HEK293 (cell line): Measurements from ENCODE around the gene UGT1A7.

ENCODE experiments used
- CTCF ChIA-PET: fragments of 350-600 bp; formaldehyde crosslinking; extraction: SDS; loops from one replicate; lab custom pipeline; 2021; ENCODE audit warnings: antibody characterized with exemption; lab: Yijun Ruan, JAX
- POLR2A ChIA-PET: fragments of 300-600 bp; formaldehyde crosslinking; extraction: SDS; loops from one replicate; lab custom pipeline; 2020; ENCODE audit warnings: antibody characterized with exemption, inconsistent platforms; lab: Yijun Ruan, JAX
- H3K27ac ChIP-seq: fragments of 200-500 bp; sonication (Bioruptor generic); 2 replicates; pipeline ENCODE4 v1.5.1; 2014; ENCODE audit warnings: low read depth, low read length, control low read depth, inconsistent platforms; ENCODE audit errors: extremely low read depth
- H3K36me3 ChIP-seq, 2 experiments: fragments of 200-500 bp in 1 of 2; sonication (Bioruptor generic) in 1 of 2; 1 replicate in 1 of 2; 2 replicates in 1 of 2; pipeline ENCODE4 v1.5.1; 2014 to 2017; ENCODE audit warnings: inconsistent platforms in 2 of 2, low read length in 2 of 2; ENCODE audit not compliant: control insufficient read depth in 2 of 2, insufficient read depth in 1 of 2
- H3K4me1 ChIP-seq: fragments of 200-500 bp; sonication (Bioruptor generic); 2 replicates; pipeline ENCODE4 v1.5.1; 2014; ENCODE audit warnings: mild to moderate bottlenecking, low read length, inconsistent platforms; ENCODE audit not compliant: control insufficient read depth, insufficient read depth
- H3K4me3 ChIP-seq: 2 replicates; pipeline ENCODE4 v1.5.1; 2011; ENCODE audit warnings: low read depth, mild to moderate bottlenecking, control low read depth, low read length, moderate library complexity
- H3K9me3 ChIP-seq: fragments of 200-500 bp; sonication (Bioruptor generic); 2 replicates; pipeline ENCODE4 v1.5.1; 2014; ENCODE audit warnings: low read depth, low read length, inconsistent platforms; ENCODE audit not compliant: control insufficient read depth, insufficient read depth
- REPIN1 ChIP-seq: fragments of 450-650 bp; formaldehyde crosslinking; IDR thresholded peaks from 2 replicates; pipeline ENCODE4 v1.5.1; 2017; ENCODE audit warnings: missing biosample characterization, missing genetic modification characterization, low read depth
- WT1 ChIP-seq: fragments of 450-650 bp; formaldehyde crosslinking; IDR thresholded peaks from 2 replicates; pipeline ENCODE4 v1.5.1; 2016; ENCODE audit warnings: missing biosample characterization, missing genetic modification characterization
- YY2 ChIP-seq: fragments of 450-650 bp; formaldehyde crosslinking; IDR thresholded peaks from 2 replicates; pipeline ENCODE4 v1.5.1; 2016; ENCODE audit warnings: missing biosample characterization, missing genetic modification characterization
- ZEB2 ChIP-seq: fragments of 450-650 bp; formaldehyde crosslinking; IDR thresholded peaks from 2 replicates; pipeline ENCODE4 v1.5.1; 2016; ENCODE audit warnings: missing biosample characterization, missing genetic modification characterization
- ZNF132 ChIP-seq: fragments of 450-650 bp; formaldehyde crosslinking; IDR thresholded peaks from 2 replicates; pipeline ENCODE4 v1.5.1; 2017; ENCODE audit warnings: missing biosample characterization, missing genetic modification characterization, borderline replicate concordance
- ZNF292 ChIP-seq: fragments of 450-650 bp; formaldehyde crosslinking; IDR thresholded peaks from 2 replicates; pipeline ENCODE4 v1.5.1; 2016; ENCODE audit warnings: low read depth, missing biosample characterization, missing genetic modification characterization, borderline replicate concordance
- ZNF354C ChIP-seq: fragments of 450-650 bp; formaldehyde crosslinking; IDR thresholded peaks from 2 replicates; pipeline ENCODE4 v1.5.1; 2016; ENCODE audit warnings: missing biosample characterization, missing genetic modification characterization, low read depth, borderline replicate concordance
- ZNF391 ChIP-seq: fragments of 450-650 bp; formaldehyde crosslinking; IDR thresholded peaks from 2 replicates; pipeline ENCODE4 v1.5.1; 2016; ENCODE audit warnings: low read depth, missing biosample characterization, missing genetic modification characterization, borderline replicate concordance
- ZNF701 ChIP-seq: fragments of 450-650 bp; formaldehyde crosslinking; IDR thresholded peaks from 2 replicates; pipeline ENCODE4 v1.5.1; 2016; ENCODE audit warnings: missing biosample characterization, missing genetic modification characterization
- ZNF747 ChIP-seq: fragments of 450-650 bp; formaldehyde crosslinking; IDR thresholded peaks from 2 replicates; pipeline ENCODE4 v1.5.1; 2016; ENCODE audit warnings: missing biosample characterization, missing genetic modification characterization
- ZSCAN16 ChIP-seq: fragments of 450-650 bp; formaldehyde crosslinking; IDR thresholded peaks from 2 replicates; pipeline ENCODE4 v1.5.1; 2016; ENCODE audit warnings: missing biosample characterization, missing genetic modification characterization
- TF ChIP-seq, protein P1 (sequence below): fragments of 450-650 bp; formaldehyde crosslinking; IDR thresholded peaks from 2 replicates; pipeline ENCODE4 v1.5.1; 2017; ENCODE audit warnings: missing biosample characterization, missing genetic modification characterization
- TF ChIP-seq, protein P2 (sequence below): fragments of 450-650 bp; formaldehyde crosslinking; conservative IDR thresholded peaks from 2 replicates; pipeline ENCODE4 v1.5.1; 2016; ENCODE audit warnings: low read depth, missing biosample characterization, missing genetic modification characterization
- TF ChIP-seq, protein P3 (sequence below): fragments of 450-650 bp; formaldehyde crosslinking; IDR thresholded peaks from 2 replicates; pipeline ENCODE4 v1.5.1; 2016; ENCODE audit warnings: missing biosample characterization, missing genetic modification characterization, low read depth
- TF ChIP-seq, protein P4 (sequence below): fragments of 450-650 bp; formaldehyde crosslinking; IDR thresholded peaks from 2 replicates; pipeline ENCODE4 v1.5.1; 2017; ENCODE audit warnings: missing biosample characterization, mild to moderate bottlenecking, missing genetic modification characterization, moderate library complexity
- TF ChIP-seq, protein P5 (sequence below): fragments of 450-650 bp; IDR thresholded peaks from 2 replicates; pipeline ENCODE4 v1.5.1; 2018; ENCODE audit warnings: missing biosample characterization, missing genetic modification characterization
- TF ChIP-seq, protein P6 (sequence below): fragments of 450-650 bp; formaldehyde crosslinking; IDR thresholded peaks from 2 replicates; pipeline ENCODE4 v1.5.1; 2017; ENCODE audit warnings: missing biosample characterization, missing genetic modification characterization

Gene UGT1A7

DNA sequence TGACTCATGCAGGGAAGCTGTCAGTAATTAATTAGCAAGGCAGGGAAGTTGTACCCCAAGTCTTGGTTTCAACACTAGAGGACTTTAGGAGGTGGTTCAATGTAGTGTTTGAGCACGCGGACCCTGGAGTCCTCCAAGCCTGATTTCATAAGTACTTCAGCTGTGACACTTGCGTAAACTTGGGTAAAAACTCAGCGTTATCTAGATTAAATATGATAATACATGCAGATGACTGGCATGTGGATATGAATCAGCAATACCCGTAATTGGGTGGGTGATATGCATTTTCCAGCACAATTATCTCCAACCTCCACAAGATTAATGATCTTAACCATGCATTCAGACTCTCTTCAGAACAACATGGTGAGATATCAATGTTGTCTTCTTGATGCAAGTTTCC lies 5.2 kb downstream of the UGT1A7 start (continued):
- TF ChIP-seq, protein P1, sequence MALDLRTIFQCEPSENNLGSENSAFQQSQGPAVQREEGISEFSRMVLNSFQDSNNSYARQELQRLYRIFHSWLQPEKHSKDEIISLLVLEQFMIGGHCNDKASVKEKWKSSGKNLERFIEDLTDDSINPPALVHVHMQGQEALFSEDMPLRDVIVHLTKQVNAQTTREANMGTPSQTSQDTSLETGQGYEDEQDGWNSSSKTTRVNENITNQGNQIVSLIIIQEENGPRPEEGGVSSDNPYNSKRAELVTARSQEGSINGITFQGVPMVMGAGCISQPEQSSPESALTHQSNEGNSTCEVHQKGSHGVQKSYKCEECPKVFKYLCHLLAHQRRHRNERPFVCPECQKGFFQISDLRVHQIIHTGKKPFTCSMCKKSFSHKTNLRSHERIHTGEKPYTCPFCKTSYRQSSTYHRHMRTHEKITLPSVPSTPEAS: no peak
- TF ChIP-seq ZSCAN16 (tag by site-specific recombination): no peak

DNA sequence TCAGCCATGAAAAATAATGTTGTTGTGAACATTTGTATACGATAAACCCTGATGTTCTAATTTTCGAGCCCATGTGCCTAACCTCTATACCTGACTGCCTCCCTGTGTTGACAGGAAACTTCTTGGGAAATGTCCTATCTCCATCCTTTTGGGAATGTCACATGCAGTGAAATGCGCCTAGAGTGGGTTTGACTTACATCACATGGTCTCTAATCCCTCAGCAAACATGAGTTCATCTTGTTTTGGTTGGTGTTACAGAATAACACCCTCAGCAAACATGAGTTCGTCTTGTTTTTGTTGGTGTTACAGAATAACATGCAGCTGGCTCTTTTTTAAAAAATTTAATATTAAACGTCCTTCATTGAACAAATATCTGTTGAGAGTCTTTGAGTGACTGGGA lies 6.6 kb downstream of the UGT1A7 start:
- Histone ChIP-seq H3K4me1 (no peaks in the 10 kb centered on the region), H3K36me3 (no peaks in the 10 kb centered on the region), H3K9me3 (no peaks in the 10 kb centered on the region), H3K27ac (no peak overlapping the region), H3K4me3 (no peak overlapping the region)
- CTCF ChIA-PET: no interaction called here
- POLR2A ChIA-PET: no interaction called here
- TF ChIP-seq ZNF132 (tag by site-specific recombination) (no peak), ZNF747 (tag by site-specific recombination) (no peak), ZNF391 (tag by site-specific recombination) (no peak), WT1 (tag by site-specific recombination) (no peak), YY2 (tag by site-specific recombination) (no peak), ZNF292 (tag by site-specific recombination) (no peak)
- TF ChIP-seq, protein P2, sequence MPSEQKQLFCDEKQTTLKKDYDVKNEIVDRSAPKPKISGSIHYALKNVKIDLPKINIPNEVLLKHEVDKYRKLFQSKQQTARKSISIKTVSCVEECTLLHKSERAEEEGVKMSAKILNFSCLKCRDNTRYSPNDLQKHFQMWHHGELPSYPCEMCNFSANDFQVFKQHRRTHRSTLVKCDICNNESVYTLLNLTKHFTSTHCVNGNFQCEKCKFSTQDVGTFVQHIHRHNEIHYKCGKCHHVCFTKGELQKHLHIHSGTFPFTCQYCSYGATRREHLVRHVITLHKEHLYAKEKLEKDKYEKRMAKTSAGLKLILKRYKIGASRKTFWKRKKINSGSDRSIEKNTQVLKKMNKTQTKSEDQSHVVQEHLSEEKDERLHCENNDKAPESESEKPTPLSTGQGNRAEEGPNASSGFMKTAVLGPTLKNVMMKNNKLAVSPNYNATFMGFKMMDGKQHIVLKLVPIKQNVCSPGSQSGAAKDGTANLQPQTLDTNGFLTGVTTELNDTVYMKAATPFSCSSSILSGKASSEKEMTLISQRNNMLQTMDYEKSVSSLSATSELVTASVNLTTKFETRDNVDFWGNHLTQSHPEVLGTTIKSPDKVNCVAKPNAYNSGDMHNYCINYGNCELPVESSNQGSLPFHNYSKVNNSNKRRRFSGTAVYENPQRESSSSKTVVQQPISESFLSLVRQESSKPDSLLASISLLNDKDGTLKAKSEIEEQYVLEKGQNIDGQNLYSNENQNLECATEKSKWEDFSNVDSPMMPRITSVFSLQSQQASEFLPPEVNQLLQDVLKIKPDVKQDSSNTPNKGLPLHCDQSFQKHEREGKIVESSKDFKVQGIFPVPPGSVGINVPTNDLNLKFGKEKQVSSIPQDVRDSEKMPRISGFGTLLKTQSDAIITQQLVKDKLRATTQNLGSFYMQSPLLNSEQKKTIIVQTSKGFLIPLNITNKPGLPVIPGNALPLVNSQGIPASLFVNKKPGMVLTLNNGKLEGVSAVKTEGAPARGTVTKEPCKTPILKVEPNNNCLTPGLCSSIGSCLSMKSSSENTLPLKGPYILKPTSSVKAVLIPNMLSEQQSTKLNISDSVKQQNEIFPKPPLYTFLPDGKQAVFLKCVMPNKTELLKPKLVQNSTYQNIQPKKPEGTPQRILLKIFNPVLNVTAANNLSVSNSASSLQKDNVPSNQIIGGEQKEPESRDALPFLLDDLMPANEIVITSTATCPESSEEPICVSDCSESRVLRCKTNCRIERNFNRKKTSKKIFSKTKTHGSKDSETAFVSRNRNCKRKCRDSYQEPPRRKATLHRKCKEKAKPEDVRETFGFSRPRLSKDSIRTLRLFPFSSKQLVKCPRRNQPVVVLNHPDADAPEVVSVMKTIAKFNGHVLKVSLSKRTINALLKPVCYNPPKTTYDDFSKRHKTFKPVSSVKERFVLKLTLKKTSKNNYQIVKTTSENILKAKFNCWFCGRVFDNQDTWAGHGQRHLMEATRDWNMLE: no peak
- TF ChIP-seq, protein P3, sequence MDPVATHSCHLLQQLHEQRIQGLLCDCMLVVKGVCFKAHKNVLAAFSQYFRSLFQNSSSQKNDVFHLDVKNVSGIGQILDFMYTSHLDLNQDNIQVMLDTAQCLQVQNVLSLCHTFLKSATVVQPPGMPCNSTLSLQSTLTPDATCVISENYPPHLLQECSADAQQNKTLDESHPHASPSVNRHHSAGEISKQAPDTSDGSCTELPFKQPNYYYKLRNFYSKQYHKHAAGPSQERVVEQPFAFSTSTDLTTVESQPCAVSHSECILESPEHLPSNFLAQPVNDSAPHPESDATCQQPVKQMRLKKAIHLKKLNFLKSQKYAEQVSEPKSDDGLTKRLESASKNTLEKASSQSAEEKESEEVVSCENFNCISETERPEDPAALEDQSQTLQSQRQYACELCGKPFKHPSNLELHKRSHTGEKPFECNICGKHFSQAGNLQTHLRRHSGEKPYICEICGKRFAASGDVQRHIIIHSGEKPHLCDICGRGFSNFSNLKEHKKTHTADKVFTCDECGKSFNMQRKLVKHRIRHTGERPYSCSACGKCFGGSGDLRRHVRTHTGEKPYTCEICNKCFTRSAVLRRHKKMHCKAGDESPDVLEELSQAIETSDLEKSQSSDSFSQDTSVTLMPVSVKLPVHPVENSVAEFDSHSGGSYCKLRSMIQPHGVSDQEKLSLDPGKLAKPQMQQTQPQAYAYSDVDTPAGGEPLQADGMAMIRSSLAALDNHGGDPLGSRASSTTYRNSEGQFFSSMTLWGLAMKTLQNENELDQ (tag by site-specific recombination): no peak
- TF ChIP-seq, protein P4, sequence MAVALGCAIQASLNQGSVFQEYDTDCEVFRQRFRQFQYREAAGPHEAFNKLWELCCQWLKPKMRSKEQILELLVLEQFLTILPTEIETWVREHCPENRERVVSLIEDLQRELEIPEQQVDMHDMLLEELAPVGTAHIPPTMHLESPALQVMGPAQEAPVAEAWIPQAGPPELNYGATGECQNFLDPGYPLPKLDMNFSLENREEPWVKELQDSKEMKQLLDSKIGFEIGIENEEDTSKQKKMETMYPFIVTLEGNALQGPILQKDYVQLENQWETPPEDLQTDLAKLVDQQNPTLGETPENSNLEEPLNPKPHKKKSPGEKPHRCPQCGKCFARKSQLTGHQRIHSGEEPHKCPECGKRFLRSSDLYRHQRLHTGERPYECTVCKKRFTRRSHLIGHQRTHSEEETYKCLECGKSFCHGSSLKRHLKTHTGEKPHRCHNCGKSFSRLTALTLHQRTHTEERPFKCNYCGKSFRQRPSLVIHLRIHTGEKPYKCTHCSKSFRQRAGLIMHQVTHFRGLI (tag by site-specific recombination): no peak

DNA sequence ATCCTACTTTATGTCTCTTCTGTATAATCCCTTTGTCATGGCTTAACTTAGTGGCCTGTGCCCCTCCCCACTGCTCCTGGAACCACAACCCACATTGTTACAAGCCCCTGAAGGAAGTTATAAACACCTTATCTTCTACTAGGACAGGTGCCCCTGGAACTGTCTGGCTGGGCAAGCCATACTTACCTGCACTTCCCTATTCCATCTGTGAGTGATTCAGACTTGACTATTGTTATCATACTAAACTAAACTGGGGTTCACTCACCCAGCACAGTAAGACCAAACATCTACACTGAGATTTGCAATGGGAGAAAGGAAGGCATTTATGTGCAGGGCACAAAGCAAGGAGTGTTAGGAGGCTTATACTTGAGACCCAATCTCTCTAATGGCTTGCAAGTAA lies 7.3 kb downstream of the UGT1A7 start:
- POLR2A ChIA-PET: no interaction called here
- CTCF ChIA-PET: no interaction called here
- no peaks in the 10 kb centered on the region for H3K4me1 ChIP-seq
- H3K36me3 ChIP-seq: no peaks in the 10 kb centered on the region
- H3K27ac ChIP-seq: no peak overlapping the region
- no peak overlapping the region for H3K4me3 ChIP-seq
- H3K9me3 ChIP-seq: no peaks in the 10 kb centered on the region
- no peak for TF ChIP-seq ZNF354C (tag by site-specific recombination)
- TF ChIP-seq REPIN1 (tag by site-specific recombination): no peak
- TF ChIP-seq, protein P5, sequence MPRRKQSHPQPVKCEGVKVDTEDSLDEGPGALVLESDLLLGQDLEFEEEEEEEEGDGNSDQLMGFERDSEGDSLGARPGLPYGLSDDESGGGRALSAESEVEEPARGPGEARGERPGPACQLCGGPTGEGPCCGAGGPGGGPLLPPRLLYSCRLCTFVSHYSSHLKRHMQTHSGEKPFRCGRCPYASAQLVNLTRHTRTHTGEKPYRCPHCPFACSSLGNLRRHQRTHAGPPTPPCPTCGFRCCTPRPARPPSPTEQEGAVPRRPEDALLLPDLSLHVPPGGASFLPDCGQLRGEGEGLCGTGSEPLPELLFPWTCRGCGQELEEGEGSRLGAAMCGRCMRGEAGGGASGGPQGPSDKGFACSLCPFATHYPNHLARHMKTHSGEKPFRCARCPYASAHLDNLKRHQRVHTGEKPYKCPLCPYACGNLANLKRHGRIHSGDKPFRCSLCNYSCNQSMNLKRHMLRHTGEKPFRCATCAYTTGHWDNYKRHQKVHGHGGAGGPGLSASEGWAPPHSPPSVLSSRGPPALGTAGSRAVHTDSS: no peak
- TF ChIP-seq, protein P6, sequence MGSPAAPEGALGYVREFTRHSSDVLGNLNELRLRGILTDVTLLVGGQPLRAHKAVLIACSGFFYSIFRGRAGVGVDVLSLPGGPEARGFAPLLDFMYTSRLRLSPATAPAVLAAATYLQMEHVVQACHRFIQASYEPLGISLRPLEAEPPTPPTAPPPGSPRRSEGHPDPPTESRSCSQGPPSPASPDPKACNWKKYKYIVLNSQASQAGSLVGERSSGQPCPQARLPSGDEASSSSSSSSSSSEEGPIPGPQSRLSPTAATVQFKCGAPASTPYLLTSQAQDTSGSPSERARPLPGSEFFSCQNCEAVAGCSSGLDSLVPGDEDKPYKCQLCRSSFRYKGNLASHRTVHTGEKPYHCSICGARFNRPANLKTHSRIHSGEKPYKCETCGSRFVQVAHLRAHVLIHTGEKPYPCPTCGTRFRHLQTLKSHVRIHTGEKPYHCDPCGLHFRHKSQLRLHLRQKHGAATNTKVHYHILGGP (tag by site-specific recombination): no peak
- no peak for TF ChIP-seq ZEB2 (tag by site-specific recombination)
- TF ChIP-seq ZNF701 (tag by site-specific recombination): no peak
